ENCODE results near the gene ALDH1L1. TPM values are rescaled to one million over a fixed set of nuclear protein-coding genes. Genes with fewer than 3 reads are reported as not detected.

The ALDH1L1 gene
- total and polyA plus RNA-seq, 2 of the 4 experiments (the other 2 are of a cell fraction), result not detected

DNA sequence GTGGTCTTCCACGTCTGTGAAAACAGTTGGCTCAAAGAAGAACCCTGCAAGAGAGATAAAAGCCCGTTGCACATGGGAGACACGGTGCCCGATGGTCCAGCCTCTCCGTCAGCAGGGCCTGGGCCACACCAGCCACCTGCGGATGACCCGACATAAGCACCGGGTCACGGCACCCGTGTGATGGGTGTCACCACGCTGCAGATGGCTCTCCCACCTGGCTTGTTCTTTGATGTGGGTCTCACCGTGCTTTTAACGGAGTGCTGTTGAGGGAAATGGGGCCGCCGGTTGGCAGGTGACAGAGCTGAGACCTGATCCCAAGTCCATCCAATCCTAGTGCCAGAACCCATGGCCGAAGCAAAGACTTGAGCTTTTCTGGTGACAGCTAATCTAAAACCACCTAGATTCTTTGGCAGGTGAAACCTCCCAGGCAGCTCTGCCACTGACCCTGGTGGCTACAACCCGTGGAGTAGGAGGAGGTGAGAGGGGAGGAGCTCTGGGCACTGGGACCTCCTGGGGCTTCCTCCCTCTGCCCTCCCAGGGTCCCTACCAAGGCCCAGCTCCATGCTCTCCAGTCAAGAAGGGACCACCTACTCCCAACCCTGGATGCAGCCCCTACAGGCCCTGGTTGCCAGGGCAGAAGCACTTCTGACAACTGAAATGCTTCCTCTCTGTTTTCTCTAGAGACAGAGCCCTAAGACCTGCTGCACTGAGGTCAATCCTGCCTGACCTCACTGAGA, 73.0 kb downstream of the ALDH1L1 start:
- ATAC-seq (ENCODE audit: low read depth) (peak; percentile 33), DNase-seq (no peak)
- Histone ChIP-seq H3K36me3 (ENCODE audit: control insufficient read depth, insufficient read depth, low read length) (no peaks in the 10 kb centered on the region), H3K27ac (ENCODE audit: insufficient read depth, low read length) (no peak overlapping the region), H3K4ac (ENCODE audit: low read depth, low read length) (no peak overlapping the region), H3K14ac (replicated peaks; ENCODE audit: low read depth, low read length) (no peak overlapping the region), H3K23ac (ENCODE audit: low read depth, low read length) (no peak overlapping the region), H3K9me3 (ENCODE audit: control insufficient read depth, insufficient read depth, low read length) (no peaks in the 10 kb centered on the region), H3K4me3 (ENCODE audit: insufficient read depth, low read depth, low read length) (no peak overlapping the region), H2BK5ac (ENCODE audit: low read depth, low read length, poor library complexity, severe bottlenecking) (no peak overlapping the region), H3K18ac (ENCODE audit: low read depth, low read length) (no peak overlapping the region), H2AFZ (replicated peaks; ENCODE audit: low read length, poor library complexity) (peak overlapping the region; percentile 5), H2AK5ac (ENCODE audit: low read depth, low read length) (no peak overlapping the region), H4K5ac (ENCODE audit: low read depth, low read length) (no peak overlapping the region), H3K9ac (ENCODE audit: low read depth, low read length) (no peak overlapping the region), H2BK15ac (ENCODE audit: low read depth, low read length) (no peak overlapping the region), H2BK20ac (ENCODE audit: low read depth, low read length) (no peak overlapping the region), H3K56ac (ENCODE audit: extremely low read depth, insufficient read depth, low read length) (no peak overlapping the region), H3K9me1 (ENCODE audit: insufficient read depth, low read length) (no peaks in the 10 kb centered on the region), H3K79me1 (ENCODE audit: low read depth in 1 of 2, low read length in 2 of 2) (no peaks in the 10 kb centered on the region), H3K27me3 (ENCODE audit: control insufficient read depth, insufficient read depth, low read length) (peaks cover 17% of the 10 kb centered on the region), H3K4me1 (ENCODE audit: control insufficient read depth, insufficient read depth, low read length) (peaks cover 2% of the 10 kb centered on the region; the same call in 1 of the 2 replicates), H2AK9ac (replicated peaks; ENCODE audit: low read depth, low read length, poor library complexity) (no peak overlapping the region), H4K91ac (ENCODE audit: insufficient read depth, low read depth, low read length) (no peak overlapping the region), H4K20me1 (ENCODE audit: insufficient read depth, low read length) (no peaks in the 10 kb centered on the region), H4K8ac (ENCODE audit: low read depth in 2 of 2, low read length in 2 of 2) (no peak overlapping the region), H2BK120ac (ENCODE audit: low read depth, low read length) (no peak overlapping the region), H3K4me2 (ENCODE audit: low read depth, low read length) (no peak overlapping the region)
- 72% methylated on average over 8 of the region's 17 CpGs; no CpG with 5 or more reads in 1 of the 2 experiments for WGBS, 2 experiments (ENCODE audit: extremely low coverage in 2 of 2, insufficient read length in 1 of 2)
- intact Hi-C loops (cut with micrococcal nuclease), result no loop called here
- dilution Hi-C loops (cut with HindIII; ENCODE audit: low sequenced_read_pairs, unreplicated experiment), result no loop called here
- ChIA-PET CTCF (interaction anchor here (0.9 kb wide), 1 partner anchor 13 kb away, joined by 4 read pairs; no protein-coding TSS in a partner anchor), POLR2A (ENCODE audit: unreplicated experiment) (no interaction called here)
- in situ Hi-C loops (cut with MboI; ENCODE audit: low sequenced_read_pairs), result no loop called here
- TF ChIP-seq RFX5 (IDR thresholded peaks at IDR 0.05; ENCODE audit: low read depth, low read length), result no peak
- TF ChIP-seq, protein P1, sequence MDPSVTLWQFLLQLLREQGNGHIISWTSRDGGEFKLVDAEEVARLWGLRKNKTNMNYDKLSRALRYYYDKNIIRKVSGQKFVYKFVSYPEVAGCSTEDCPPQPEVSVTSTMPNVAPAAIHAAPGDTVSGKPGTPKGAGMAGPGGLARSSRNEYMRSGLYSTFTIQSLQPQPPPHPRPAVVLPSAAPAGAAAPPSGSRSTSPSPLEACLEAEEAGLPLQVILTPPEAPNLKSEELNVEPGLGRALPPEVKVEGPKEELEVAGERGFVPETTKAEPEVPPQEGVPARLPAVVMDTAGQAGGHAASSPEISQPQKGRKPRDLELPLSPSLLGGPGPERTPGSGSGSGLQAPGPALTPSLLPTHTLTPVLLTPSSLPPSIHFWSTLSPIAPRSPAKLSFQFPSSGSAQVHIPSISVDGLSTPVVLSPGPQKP (IDR thresholded peaks at IDR 0.05; ENCODE audit: borderline replicate concordance, low read depth, low read length), result no peak
- TF ChIP-seq CHD1 (IDR thresholded peaks at IDR 0.05; ENCODE audit: low read depth, low read length), result no peak
- TF ChIP-seq MXI1 (IDR thresholded peaks at IDR 0.05; ENCODE audit: borderline replicate concordance, low read depth, low read length), result no peak
- no peak for TF ChIP-seq SMC3 (IDR thresholded peaks at IDR 0.05; ENCODE audit: low read depth, low read length)
- TF ChIP-seq FOS (IDR thresholded peaks at IDR 0.05; ENCODE audit: low read depth, low read length), result no peak
- no peak for TF ChIP-seq MAZ (IDR thresholded peaks at IDR 0.05; ENCODE audit: borderline replicate concordance, low read depth, low read length)
- no peak for TF ChIP-seq POLR2A (IDR thresholded peaks at IDR 0.05; ENCODE audit: low read depth, low read length)
- TF ChIP-seq MAFK (IDR thresholded peaks at IDR 0.05; ENCODE audit: low read depth, low read length), result no peak
- BruUV-seq (replicated peaks), result no TSS peak
